Esophagus squamous epithelium (tissue), 4 donors: Measurements from ENCODE around the gene RPS15.

Experiments
- POLR2A ChIP-seq, 4 donors: fragments of 450-650 bp; IDR thresholded peaks; one replicate each; pipeline ENCODE4 v1.6.1; 2017; ENCODE audit warnings: antibody characterized with exemption in 4 of 4, mild to moderate bottlenecking in 4 of 4, moderate library complexity in 3 of 4
- TF ChIP-seq, protein P1 (sequence below), 6 experiments: fragments of 450-650 bp in 4 of 6; fragments of 200-600 bp in 2 of 6; sonication (generic) in 2 of 6; IDR thresholded peaks; one replicate each; pipeline ENCODE4 v1.5.1; 2016 to 2019; ENCODE audit warnings: antibody characterized with exemption in 6 of 6, mild to moderate bottlenecking in 4 of 6, moderate library complexity in 4 of 6

DNA sequence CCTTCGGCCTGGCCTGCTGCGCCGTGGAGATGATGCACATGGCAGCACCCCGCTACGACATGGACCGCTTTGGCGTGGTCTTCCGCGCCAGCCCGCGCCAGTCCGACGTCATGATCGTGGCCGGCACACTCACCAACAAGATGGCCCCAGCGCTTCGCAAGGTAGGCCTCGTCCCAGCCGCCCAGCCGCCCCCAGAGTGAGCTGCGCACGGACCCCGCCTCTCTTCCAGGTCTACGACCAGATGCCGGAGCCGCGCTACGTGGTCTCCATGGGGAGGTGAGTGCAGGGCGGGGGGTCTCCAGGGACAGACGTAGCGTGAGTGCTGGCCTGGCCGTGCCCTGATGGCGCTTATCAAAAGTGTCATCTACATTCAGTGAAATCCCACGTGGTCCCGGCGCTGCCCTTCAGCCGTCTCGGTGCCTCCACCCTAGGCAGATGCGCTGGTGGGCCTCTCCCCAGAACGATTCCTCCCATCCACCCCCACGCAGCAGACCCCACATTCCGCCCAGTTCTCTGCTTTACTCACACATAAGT, 47.2 kb upstream of the RPS15 start:
- TF ChIP-seq POLR2A (IDR thresholded peaks at IDR 0.05): no peak
- TF ChIP-seq, protein P1, sequence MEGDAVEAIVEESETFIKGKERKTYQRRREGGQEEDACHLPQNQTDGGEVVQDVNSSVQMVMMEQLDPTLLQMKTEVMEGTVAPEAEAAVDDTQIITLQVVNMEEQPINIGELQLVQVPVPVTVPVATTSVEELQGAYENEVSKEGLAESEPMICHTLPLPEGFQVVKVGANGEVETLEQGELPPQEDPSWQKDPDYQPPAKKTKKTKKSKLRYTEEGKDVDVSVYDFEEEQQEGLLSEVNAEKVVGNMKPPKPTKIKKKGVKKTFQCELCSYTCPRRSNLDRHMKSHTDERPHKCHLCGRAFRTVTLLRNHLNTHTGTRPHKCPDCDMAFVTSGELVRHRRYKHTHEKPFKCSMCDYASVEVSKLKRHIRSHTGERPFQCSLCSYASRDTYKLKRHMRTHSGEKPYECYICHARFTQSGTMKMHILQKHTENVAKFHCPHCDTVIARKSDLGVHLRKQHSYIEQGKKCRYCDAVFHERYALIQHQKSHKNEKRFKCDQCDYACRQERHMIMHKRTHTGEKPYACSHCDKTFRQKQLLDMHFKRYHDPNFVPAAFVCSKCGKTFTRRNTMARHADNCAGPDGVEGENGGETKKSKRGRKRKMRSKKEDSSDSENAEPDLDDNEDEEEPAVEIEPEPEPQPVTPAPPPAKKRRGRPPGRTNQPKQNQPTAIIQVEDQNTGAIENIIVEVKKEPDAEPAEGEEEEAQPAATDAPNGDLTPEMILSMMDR (IDR thresholded peaks at IDR 0.05): no peak
